ENCODE measurements around the gene C9orf152. TPM values are rescaled to one million over a fixed set of nuclear protein-coding genes. Genes with fewer than 3 reads are reported as not detected.

C9orf152 gene
- total and polyA plus RNA-seq, 7 donors: 0.08 TPM; not detected in 6

GRCh38 chr9:110189559-110190320, 18.2 kb downstream of the C9orf152 start:
- Histone ChIP-seq H3K4me1 (no peaks in the 10 kb centered on the region), H3K27me3 (ENCODE audit: insufficient read depth in 3 of 3, low read length in 2 of 3) (no peaks in the 10 kb centered on the region), H3K27ac (no peak overlapping the region), H3K36me3 (ENCODE audit: insufficient read depth in 1 of 2, low read depth in 1 of 2) (no peaks in the 10 kb centered on the region), H3K4me3 (no peak overlapping the region), H3K9me3 (no peaks in the 10 kb centered on the region)
- intact Hi-C loops (cut with DNase I): no loop called here
- no peak for TF ChIP-seq CTCF (IDR thresholded peaks at IDR 0.05)
- WGBS, 3 donors: 79 to 93% (median 88%) methylated on average over 6 of the region's 6 CpGs
- DNase-seq: no peak
- ATAC-seq: no peak

- TF ChIP-seq CTCF (IDR thresholded peaks at IDR 0.05): no peak
- H3K36me3 ChIP-seq (ENCODE audit: insufficient read depth in 1 of 2, low read depth in 1 of 2): no peaks in the 10 kb centered on the region
- no peaks in the 10 kb centered on the region for H3K27me3 ChIP-seq (ENCODE audit: insufficient read depth in 3 of 3, low read length in 2 of 3)
- H3K27ac ChIP-seq: no peak overlapping the region
- H3K9me3 ChIP-seq: no peaks in the 10 kb centered on the region
- 50 to 59% (median 57%) methylated on average over 4 of the region's 4 CpGs for WGBS, 3 donors
- no peaks in the 10 kb centered on the region for H3K4me1 ChIP-seq
- ATAC-seq: peak in 1 of 4 donors; percentile 24
- DNase-seq: no peak
- intact Hi-C loops (cut with DNase I): no loop called here
- no peak overlapping the region for H3K4me3 ChIP-seq
These were observed 19.0 kb downstream of the C9orf152 start for GRCh38 chr9:110188991-110189390.

- no peak for TF ChIP-seq CTCF (IDR thresholded peaks at IDR 0.05)
These were observed 19.9 kb downstream of the C9orf152 start for GRCh38 chr9:110188101-110188500.

GRCh38 chr9:110187126-110187525, 20.8 kb downstream of the C9orf152 start:
- no peaks in the 10 kb centered on the region for H3K27me3 ChIP-seq (ENCODE audit: insufficient read depth in 3 of 3, low read length in 2 of 3)
- no peak overlapping the region for H3K27ac ChIP-seq
- intact Hi-C loops (cut with DNase I): no loop called here
- H3K9me3 ChIP-seq: no peaks in the 10 kb centered on the region
- WGBS, 3 donors: 55 to 70% (median 63%) methylated on average over 2 of the region's 2 CpGs
- DNase-seq (no peak), ATAC-seq (no peak)
- no peaks in the 10 kb centered on the region for H3K4me1 ChIP-seq
- H3K4me3 ChIP-seq: no peak overlapping the region
- TF ChIP-seq CTCF (IDR thresholded peaks at IDR 0.05): no peak
- H3K36me3 ChIP-seq (ENCODE audit: insufficient read depth in 1 of 2, low read depth in 1 of 2): no peaks in the 10 kb centered on the region

More at GRCh38 chr9:110188101-110188500, 19.9 kb downstream of the C9orf152 start:
- WGBS, 3 donors: 59 to 91% (median 74%) methylated on average over 4 of the region's 4 CpGs
- H3K27me3 ChIP-seq (ENCODE audit: insufficient read depth in 3 of 3, low read length in 2 of 3): no peaks in the 10 kb centered on the region
- no peak overlapping the region for H3K27ac ChIP-seq
- ATAC-seq (no peak), DNase-seq (no peak)
- no peaks in the 10 kb centered on the region for H3K36me3 ChIP-seq (ENCODE audit: insufficient read depth in 1 of 2, low read depth in 1 of 2)
- H3K4me3 ChIP-seq: no peak overlapping the region
- intact Hi-C loops (cut with DNase I): no loop called here
- no peaks in the 10 kb centered on the region for H3K4me1 ChIP-seq
- H3K9me3 ChIP-seq: no peaks in the 10 kb centered on the region

GRCh38 chr9:110186254-110186653, 21.7 kb downstream of the C9orf152 start:
- no peaks in the 10 kb centered on the region for H3K27me3 ChIP-seq (ENCODE audit: insufficient read depth in 3 of 3, low read length in 2 of 3)
- no peak overlapping the region for H3K4me3 ChIP-seq
- DNase-seq (no peak), ATAC-seq (no peak)
- no peaks in the 10 kb centered on the region for H3K9me3 ChIP-seq
- H3K36me3 ChIP-seq (ENCODE audit: insufficient read depth in 1 of 2, low read depth in 1 of 2): no peaks in the 10 kb centered on the region
- H3K27ac ChIP-seq: no peak overlapping the region
- WGBS, 3 donors: 90 to 92% (median 92%) methylated on average over 2 of the region's 2 CpGs
- intact Hi-C loops (cut with DNase I): no loop called here
- no peaks in the 10 kb centered on the region for H3K4me1 ChIP-seq
- no peak for TF ChIP-seq CTCF (IDR thresholded peaks at IDR 0.05)

All from psoas muscle (tissue), 8 donors.